Measurements from ENCODE around the gene ZSCAN31. TPM values are rescaled to one million over a fixed set of nuclear protein-coding genes. Genes with fewer than 3 reads are reported as not detected.

The ZSCAN31 gene
- total and polyA plus RNA-seq, 9 of the 15 experiments (the other 6 are each of a cell fraction or from before 2014, with no cell fraction given) = 3.9 to 12.1 (median 7.0) TPM

DNA sequence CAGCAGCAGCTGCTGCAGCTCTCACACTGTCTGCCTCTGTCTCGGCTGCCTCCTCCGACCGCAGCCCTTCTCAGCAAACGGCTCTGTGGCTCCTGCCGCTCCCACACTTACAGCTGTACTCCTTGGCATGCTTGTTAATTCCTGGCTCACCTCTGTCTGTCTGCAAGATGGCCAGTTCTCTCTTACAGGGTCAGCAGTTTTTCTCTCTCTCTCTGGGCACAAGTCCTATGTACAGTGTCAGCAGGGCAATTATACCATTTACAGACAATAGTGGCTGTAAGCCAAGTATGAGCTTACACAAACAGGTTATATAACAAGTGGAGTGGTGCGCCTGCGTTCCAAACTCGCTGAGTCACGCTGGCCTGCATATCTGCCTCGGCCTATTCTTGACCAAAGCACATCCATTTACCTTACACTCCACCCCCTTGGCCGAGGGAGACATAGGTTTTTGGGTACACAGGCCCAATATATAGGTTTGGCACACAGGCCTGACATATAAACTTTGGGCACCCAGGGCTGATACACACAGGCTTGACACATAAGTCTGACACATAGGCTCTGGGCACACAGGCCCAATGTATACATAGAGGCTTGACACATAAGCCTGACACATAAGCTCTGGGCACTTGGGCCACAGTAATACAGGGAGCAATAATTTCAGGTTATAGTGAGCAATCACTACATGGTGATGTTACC, 18.2 kb upstream of the ZSCAN31 start (continued):
- TF ChIP-seq ZNF77 (CRISPR knock-in tag; IDR thresholded peaks at IDR 0.05) (no peak), KLF1 (tag; IDR thresholded peaks at IDR 0.05) (peak; percentile 85), ZBTB7A (IDR thresholded peaks at IDR 0.05; ENCODE audit: borderline replicate concordance, control insufficient read depth, low read depth, low read length) (no peak), ZNF57 (CRISPR knock-in tag; IDR thresholded peaks at IDR 0.05) (peak; percentile 86), HOXB6 (CRISPR knock-in tag; IDR thresholded peaks at IDR 0.05; ENCODE audit: borderline replicate concordance) (peak; percentile 92), YY1 (IDR thresholded peaks at IDR 0.05; ENCODE audit: borderline replicate concordance in 1 of 3, control insufficient read depth in 1 of 3, extremely low read depth in 1 of 3, insufficient read depth in 3 of 3, insufficient read length in 1 of 3, insufficient replicate concordance in 2 of 3, low read depth in 1 of 3, low read length in 2 of 3) (peak in 1 of 3 experiments; percentile 53), POLR2AphosphoS5 (IDR thresholded peaks at IDR 0.05; ENCODE audit: control insufficient read depth, insufficient read depth, low read depth, low read length) (no peak), ERF (CRISPR knock-in tag; IDR thresholded peaks at IDR 0.05) (peak; percentile 98), ILF3 (IDR thresholded peaks at IDR 0.05; ENCODE audit: borderline replicate concordance) (no peak), BDP1 (IDR thresholded peaks at IDR 0.05; ENCODE audit: insufficient read depth, insufficient read length) (no peak), ZNF121 (CRISPR knock-in tag; conservative IDR thresholded peaks at IDR 0.05) (no peak), MYNN (IDR thresholded peaks at IDR 0.05) (no peak; the same call in 1 of the 2 replicates), MYNN (CRISPR knock-in tag; IDR thresholded peaks at IDR 0.05) (no peak), GATA2 (CRISPR knock-in tag; IDR thresholded peaks at IDR 0.05) (no peak), SUPT5H (IDR thresholded peaks at IDR 0.05) (no peak)
- TF ChIP-seq, protein P1, sequence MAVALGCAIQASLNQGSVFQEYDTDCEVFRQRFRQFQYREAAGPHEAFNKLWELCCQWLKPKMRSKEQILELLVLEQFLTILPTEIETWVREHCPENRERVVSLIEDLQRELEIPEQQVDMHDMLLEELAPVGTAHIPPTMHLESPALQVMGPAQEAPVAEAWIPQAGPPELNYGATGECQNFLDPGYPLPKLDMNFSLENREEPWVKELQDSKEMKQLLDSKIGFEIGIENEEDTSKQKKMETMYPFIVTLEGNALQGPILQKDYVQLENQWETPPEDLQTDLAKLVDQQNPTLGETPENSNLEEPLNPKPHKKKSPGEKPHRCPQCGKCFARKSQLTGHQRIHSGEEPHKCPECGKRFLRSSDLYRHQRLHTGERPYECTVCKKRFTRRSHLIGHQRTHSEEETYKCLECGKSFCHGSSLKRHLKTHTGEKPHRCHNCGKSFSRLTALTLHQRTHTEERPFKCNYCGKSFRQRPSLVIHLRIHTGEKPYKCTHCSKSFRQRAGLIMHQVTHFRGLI (CRISPR knock-in tag; IDR thresholded peaks at IDR 0.05) = peak; percentile 99
- TF ChIP-seq, protein P2, sequence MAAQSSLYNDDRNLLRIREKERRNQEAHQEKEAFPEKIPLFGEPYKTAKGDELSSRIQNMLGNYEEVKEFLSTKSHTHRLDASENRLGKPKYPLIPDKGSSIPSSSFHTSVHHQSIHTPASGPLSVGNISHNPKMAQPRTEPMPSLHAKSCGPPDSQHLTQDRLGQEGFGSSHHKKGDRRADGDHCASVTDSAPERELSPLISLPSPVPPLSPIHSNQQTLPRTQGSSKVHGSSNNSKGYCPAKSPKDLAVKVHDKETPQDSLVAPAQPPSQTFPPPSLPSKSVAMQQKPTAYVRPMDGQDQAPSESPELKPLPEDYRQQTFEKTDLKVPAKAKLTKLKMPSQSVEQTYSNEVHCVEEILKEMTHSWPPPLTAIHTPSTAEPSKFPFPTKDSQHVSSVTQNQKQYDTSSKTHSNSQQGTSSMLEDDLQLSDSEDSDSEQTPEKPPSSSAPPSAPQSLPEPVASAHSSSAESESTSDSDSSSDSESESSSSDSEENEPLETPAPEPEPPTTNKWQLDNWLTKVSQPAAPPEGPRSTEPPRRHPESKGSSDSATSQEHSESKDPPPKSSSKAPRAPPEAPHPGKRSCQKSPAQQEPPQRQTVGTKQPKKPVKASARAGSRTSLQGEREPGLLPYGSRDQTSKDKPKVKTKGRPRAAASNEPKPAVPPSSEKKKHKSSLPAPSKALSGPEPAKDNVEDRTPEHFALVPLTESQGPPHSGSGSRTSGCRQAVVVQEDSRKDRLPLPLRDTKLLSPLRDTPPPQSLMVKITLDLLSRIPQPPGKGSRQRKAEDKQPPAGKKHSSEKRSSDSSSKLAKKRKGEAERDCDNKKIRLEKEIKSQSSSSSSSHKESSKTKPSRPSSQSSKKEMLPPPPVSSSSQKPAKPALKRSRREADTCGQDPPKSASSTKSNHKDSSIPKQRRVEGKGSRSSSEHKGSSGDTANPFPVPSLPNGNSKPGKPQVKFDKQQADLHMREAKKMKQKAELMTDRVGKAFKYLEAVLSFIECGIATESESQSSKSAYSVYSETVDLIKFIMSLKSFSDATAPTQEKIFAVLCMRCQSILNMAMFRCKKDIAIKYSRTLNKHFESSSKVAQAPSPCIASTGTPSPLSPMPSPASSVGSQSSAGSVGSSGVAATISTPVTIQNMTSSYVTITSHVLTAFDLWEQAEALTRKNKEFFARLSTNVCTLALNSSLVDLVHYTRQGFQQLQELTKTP (IDR thresholded peaks at IDR 0.05; ENCODE audit: low read depth in 1 of 2, partially characterized antibody in 2 of 2) = peak in 1 of 2 experiments; percentile 77
- TF ChIP-seq, protein P3, sequence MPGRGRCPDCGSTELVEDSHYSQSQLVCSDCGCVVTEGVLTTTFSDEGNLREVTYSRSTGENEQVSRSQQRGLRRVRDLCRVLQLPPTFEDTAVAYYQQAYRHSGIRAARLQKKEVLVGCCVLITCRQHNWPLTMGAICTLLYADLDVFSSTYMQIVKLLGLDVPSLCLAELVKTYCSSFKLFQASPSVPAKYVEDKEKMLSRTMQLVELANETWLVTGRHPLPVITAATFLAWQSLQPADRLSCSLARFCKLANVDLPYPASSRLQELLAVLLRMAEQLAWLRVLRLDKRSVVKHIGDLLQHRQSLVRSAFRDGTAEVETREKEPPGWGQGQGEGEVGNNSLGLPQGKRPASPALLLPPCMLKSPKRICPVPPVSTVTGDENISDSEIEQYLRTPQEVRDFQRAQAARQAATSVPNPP (IDR thresholded peaks at IDR 0.05; ENCODE audit: borderline replicate concordance, insufficient read depth, insufficient read length) = no peak
- TF ChIP-seq, protein P4, sequence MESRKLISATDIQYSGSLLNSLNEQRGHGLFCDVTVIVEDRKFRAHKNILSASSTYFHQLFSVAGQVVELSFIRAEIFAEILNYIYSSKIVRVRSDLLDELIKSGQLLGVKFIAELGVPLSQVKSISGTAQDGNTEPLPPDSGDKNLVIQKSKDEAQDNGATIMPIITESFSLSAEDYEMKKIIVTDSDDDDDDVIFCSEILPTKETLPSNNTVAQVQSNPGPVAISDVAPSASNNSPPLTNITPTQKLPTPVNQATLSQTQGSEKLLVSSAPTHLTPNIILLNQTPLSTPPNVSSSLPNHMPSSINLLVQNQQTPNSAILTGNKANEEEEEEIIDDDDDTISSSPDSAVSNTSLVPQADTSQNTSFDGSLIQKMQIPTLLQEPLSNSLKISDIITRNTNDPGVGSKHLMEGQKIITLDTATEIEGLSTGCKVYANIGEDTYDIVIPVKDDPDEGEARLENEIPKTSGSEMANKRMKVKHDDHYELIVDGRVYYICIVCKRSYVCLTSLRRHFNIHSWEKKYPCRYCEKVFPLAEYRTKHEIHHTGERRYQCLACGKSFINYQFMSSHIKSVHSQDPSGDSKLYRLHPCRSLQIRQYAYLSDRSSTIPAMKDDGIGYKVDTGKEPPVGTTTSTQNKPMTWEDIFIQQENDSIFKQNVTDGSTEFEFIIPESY (CRISPR knock-in tag; IDR thresholded peaks at IDR 0.05) = no peak

Data from K562 (cell line).